NCI-H1105 treated with DMSO at 0.1 percent for 48 hours (cell line): ENCODE data around the gene CCDC136.

ENCODE experiments used
- DNase-seq: peaks from one replicate; lab custom pipeline; 2025; lab: John Stamatoyannopoulos, UW

The CCDC136 gene

DNA sequence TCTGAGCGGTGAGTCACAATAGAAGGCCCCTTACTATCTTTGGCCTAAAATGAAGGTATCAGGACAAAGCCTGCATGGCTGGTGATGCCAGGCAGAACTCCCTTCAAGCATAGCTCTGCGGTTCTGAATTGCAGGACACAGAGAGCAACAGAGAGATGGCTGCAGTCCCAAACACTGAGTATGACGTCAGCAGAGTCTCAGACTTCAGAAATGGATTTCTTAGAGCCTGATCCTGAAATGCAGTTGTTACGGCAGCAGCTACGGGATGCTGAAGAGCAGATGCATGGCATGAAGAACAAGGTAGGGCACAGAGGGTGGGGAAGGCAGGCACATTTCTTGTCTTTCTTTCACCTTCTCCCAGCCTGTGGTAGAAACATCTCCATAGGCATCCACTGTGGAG is 13.5 kb downstream of the CCDC136 start:
- no peak for DNase-seq

DNA sequence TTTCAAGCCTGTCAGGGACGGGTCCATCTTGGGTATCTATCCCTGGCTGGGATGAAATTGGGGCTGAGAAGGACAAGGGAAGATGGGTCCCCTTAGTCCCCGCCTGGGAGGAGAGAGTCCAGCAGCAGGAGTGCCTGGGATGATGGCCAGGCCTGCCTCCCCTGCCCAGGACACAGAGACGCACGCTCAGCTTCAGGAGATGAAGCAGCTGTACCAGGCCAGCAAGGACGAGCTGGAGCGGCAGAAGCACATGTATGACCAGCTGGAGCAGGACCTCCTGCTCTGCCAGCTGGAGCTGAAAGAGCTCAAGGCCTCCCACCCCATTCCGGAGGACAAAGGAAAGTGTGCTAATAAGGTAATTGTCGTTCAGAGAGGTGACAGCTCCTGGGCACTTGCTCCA is 15.4 kb downstream of the CCDC136 start:
- DNase-seq, result no peak

DNA sequence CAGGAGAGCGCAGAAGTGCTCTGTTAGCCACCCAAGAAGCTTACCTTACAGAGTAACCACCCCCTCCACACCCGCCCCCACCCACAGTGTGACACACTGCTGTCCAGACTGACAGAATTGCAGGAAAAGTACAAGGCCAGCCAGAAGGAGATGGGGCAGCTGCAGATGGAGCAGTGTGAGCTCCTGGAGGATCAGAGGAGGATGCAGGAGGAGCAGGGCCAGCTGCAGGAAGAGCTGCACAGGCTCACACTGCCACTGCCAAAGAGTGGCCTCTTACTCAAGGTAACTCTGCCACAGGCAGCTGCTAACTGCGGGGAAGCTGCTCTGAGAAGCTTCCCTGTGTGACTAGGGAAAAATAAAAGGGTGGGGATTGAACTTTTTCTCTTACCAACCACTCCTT is 17.6 kb downstream of the CCDC136 start:
- DNase-seq, result no peak

DNA sequence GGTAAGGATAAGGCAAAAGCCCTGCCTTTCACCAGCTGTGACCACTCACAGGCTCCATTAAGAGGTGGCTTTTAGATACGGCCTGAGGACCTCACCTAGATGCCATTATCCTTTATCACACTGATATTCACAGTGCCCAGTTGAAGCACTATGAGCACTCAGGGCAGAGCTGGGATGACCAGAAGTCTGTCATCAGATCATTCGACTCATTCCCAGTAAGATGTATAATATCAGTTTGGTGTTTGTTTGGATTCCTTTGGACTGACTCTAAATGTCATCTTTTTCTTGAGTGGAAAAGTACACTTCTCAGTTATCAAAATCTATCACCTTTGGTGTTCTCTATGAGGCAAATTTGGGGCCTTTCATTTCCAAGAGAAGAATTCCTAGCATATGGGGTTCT is 18.7 kb downstream of the CCDC136 start:
- DNase-seq, result no peak

DNA sequence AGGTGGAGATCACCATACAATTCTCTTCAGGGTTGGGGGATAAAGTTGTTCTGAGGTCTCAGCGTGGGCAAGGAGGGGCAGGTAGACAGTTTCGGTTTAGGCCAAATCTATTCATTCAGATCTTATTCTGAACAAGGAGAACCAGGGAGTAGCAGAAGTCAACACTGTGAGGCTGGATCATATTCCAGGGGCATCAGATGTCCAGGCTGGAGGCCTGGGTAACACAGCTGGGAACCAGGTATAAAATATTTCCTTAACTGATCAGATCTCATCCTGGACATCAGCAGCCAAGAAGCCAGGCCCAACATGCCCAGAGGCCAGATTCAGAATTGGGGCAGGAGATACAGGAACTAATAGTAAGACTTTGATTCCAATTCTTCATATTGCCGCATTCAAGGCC is 19.2 kb downstream of the CCDC136 start:
- no peak for DNase-seq

DNA sequence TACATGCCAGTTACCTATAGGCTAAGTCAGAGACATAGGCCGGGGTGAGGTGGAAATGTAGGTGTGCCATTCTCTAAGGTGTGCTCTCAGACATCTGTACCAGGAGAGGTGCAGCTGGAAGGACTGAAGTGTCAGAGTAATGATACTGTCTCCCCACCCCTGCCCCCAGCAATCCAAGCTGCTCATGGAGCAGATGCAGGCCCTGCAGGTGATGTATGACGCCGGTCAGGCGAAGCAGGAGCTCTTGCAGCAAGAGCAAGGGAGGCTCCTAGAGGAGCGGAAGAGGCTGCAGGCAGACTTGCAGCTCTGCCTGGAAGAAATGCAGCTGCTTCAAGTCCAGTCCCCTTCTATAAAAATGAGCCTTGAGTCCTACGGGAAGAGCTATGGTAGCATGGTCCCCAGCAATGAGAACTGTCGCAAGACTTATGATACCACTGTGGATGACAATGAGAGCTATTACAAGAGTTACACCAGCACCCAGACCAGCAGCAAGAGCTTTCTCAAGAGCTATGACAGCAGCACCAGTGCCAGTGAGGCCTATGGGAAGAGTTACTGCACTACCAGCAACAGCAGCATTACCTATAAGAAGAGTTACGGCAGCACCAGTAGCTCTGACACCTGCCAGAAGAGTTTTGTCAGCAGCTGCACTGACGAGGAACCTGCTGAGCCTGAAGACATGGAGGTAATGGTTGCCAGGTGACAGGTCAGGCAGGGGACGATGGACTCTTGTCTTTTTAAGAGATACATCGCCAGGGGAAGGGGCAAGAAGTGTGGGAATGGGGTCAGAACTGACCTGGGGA is 20.1 kb downstream of the CCDC136 start:
- no peak for DNase-seq

DNA sequence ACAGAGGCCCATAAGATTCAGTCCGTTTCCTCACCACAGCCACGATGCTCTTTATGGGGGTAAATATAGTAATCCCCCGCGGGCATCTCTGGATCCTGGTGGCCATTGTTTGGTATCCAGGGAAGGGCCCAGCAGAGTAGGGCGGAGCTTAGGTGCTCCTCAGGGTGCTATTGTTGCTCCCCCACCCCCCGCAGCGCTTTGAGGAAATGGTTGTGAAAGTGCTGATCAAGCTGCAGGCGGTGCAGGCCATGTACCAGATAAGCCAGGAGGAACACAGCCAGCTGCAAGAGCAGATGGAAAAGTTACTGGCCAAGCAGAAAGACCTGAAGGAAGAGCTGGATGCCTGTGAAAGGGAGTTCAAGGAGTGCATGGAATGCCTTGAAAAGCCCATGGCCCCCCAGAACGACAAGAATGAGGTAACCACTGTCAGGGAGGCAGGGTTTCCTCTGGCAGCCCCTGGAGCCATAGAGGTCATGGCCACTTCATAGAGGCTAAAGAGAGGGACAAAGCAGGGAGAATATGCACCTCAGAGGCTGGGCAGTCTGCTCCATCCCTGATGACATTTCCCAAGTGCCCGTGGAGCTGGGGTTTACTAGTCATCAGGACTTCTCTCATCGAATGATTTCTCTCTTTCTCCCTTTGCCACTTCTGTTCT is 20.9 kb downstream of the CCDC136 start:
- DNase-seq, result no peak

DNA sequence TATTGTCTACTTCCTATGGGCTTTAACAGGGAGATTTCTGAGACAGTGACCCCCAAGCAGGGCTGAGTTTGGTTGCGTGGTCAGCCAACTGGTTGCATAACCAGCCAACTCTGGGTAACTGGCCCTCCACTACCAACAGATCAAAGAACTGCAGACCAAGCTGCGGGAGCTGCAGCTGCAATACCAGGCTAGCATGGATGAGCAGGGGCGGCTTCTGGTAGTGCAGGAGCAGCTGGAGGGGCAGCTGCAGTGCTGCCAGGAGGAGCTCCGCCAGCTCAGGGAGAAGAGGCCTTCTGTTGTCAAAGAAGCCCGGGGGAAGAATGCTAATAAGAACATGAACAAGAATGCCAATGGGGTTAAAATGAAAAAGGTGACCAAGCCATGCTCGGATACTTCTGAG is 22.7 kb downstream of the CCDC136 start:
- no peak for DNase-seq

DNA sequence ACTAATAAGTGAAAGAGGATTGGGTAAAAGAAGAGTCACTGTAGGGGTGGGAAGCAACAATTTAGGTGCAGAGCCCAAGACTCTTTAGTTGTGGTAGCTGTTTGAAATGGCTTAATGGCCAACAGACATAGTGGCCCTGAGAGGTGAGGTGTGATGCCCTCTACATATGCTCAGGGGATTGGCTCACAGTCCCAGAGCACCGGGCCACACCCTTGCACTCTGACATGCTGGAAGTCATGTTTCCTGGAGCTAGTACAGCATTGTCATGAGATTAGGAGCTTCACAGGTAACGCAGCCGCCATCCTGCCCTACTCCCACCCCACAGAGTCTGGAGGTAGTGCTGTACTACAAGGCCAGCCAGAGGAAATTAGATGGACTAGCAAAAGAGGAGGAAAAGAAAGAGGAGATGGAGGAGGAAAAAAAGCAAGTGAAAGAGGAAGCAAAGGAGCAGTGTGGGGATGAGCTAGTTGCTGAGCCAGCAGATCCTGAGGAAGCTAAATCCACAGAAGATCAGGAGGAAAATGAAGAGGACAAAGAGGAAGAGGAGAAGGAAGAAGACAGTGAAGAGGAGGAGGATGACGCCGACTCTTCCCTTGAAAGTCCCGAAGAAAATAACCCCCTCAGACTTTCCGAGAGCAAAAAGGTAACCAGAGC is 23.6 kb downstream of the CCDC136 start:
- DNase-seq, result no peak

DNA sequence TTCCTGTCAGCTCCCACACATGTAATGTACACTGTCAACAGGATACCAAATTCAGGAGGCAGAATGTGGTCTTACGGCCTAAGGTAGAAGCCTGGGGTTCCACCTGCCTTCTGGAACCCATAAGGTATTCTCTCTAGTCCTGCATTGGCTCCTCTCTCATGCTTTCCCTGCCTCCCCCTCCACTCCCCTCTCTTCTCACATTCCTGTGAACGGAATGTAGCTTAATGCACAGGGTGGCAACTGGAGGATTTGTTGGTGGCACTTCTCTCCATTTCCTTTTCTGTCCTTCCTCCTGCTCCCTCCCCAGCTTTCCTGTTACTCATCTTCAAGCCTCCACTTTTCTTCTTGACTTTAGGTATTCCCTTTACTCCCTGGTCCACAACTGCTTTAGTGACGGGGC is 26.9 kb downstream of the CCDC136 start:
- DNase-seq, result no peak

DNA sequence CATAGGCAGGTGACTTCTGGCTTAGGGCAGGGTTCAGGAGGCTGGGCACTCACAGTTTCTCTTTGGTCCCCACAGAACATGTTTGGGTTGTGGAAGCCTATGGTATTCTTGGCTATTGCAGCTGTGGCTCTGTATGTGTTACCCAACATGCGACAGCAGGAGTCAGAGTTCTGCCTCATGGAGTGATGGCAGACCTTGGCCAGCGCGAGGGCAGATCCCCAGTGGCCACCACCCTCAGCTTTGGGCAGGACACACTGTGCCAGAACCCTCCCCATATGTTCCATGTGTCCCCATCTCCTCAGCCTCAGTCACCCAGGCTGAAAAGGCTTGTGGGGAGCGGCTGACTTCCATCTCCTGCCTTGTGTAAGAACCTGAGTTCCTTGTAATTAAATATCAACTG is 30.0 kb downstream of the CCDC136 start:
- DNase-seq, result no peak

DNA sequence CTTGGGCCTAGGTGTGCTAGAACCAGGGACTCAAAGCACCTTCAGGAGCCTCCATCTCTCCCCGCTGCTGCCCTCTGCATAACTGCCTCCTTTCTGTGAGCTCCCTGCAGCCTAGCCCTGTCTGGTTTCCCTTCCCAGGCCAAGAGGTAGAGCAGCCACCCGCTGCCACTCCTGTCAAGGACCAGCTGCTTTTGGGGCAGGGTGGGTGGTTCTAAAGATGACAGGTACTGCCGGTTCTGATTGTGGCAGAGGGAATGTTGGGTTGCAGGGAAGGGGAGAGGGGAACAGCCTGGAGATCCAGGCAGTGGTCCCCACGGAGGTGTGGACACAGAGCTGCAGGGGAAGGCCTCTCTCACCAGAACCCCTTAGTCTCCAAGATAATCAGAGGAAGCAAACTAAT is 34.7 kb downstream of the CCDC136 start:
- no peak for DNase-seq

DNA sequence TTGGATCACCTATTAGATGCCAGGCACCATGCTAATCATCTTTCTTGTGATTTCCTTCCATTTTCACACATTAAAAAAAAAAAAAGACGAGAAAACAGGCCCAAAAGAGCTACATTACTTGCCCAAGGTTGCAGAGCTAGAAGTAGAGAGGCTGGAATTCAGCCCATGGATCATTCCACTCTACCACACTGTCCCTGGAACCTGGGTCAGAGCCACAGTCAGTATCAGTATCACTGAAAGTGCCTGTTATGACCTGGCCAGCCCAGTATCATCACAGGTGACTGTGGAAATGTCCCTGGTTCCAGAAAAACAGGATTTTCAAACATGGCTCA is 35.1 kb downstream of the CCDC136 start:
- no peak for DNase-seq

DNA sequence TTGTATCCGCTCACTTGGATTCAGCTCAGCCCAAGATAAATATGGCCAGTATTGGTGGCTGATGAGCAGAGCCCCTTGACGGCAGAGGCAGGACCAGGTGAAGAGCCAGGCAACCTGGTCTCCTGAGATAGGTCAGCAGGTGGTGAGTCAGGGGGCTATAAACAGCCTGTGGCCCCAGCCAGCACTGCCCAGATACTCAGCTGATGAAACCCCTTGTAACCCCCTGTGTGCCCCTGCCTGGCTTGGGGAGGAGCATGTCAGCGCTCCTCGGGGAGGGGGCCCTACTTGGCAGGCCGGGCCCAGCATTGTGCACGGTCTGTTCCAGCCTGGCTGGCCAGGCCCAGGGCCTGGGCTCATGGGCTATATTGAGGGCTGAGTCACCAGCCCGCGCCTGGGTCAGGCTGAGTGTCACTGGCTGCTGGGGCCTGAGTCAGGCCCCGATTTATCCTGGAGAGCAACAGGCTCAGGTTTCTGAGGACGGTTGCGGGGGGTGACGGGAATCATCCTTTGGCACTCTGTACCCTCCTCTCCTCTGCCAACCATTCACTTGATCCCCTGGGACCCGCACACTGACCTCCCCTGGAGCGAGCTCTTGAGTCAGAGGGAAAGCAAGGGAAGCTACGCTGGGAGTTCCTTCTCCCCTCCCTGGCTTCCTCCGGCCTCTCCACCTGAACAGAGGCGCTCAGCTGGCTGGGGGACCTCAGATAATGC is 35.6 kb downstream of the CCDC136 start:
- no peak for DNase-seq

DNA sequence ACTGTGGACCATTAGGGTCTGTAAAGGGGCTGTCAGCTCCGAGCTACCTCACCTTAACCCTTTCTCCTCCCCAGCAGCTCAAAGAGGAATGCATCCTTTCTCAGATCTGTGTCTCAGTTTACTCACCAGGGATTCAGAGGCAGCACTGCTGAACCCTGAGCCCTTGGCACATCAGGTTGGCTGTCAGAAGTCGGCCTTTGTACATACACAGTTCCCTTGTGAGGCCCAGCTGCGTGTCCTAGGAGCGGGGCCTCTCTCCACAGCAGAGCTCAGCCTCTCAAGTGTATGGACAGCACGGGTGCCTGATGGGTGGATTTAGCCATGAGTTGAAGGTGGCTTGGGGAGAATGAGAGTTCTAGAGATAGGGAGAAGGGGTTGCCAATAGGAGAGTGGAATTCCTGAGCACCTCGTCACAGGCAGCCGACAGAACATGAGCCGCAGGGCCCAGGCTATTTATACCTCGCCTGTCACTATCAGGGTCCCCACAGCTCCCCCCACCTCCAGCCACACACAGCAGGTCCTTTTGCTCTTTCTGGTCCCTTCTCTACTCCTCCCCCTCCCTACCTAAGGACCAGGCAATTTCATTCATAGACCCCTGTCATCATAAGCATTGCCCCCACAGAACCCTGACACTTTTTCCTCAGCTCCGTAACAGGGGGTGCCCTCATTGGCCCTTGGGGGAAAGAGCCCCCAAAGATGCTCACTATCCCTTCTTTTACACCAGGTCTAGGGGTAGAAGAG is 36.4 kb downstream of the CCDC136 start:
- no peak for DNase-seq

DNA sequence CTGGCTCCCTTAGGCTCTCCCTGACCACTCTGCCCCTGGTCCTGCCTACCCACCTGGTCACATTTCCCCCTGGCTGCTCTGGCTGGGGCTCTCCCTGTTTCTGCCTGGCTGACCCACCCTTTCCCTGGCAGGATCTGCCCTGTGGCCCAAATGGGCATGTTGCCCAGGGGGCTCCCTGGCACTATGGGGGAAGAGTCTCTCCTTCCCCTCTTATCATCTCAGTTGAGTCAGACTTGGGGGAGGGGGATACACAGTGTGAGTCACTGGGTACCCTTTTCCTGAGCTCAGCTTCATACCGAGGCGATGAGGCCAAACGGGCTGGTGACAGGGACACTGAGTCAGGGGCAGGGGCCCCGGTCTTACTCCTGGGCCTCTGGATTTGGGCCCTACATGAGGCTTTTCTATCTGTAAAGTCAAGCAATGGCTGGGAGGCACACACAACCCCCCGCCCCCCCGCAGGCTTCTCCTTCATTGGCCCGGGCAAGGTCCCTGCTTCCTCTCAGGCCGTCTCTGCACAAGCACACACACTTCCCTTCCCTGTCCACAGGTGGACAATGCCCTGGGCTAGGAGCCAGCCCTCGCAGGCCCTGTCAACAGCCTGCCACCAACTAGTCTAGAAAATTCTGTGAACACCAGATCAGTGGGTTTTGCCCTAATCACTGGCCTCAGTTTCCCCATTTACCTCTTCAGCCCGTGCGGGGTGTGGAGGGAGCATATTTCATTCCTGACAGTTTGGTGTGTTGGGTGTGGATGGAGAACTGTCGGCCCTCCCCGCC is 37.8 kb downstream of the CCDC136 start:
- no peak for DNase-seq

DNA sequence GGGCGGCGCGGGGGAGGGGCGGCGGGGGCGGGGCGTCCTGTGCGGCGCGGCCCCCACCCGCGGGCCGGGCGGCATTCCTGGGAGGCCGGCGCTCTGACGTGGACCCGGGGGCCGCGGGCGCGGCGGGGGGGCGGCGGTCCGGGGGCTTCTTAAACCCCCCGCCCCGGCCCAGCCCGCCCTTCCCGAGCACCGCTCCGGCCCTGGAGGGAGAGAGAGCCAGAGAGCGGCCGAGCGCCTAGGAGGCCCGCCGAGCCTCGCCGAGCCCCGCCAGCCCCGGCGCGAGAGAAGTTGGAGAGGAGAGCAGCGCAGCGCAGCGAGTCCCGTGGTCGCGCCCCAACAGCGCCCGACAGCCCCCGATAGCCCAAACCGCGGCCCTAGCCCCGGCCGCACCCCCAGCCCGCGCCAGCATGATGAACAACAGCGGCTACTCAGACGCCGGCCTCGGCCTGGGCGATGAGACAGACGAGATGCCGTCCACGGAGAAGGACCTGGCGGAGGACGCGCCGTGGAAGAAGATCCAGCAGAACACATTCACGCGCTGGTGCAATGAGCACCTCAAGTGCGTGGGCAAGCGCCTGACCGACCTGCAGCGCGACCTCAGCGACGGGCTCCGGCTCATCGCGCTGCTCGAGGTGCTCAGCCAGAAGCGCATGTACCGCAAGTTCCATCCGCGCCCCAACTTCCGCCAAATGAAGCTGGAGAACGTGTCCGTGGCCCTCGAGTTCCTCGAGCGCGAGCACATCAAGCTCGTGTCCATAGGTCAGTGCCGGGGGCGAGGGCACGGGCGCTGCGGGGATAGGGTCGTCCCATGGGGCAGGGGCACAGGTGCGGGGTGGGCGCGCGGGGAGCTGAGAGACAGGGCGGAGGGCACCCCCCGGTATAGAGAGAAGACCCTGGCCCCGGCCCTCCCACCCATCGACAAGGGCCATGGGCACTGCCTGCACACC is 38.7 kb downstream of the CCDC136 start, which contains the start of gene FLNC:
TSS of gene FLNC (plus strand) at position 176 of the 947 bp plus-strand sequence. CDS start at position 408, 232 bp downstream.
- peak; percentile 5 for DNase-seq

DNA sequence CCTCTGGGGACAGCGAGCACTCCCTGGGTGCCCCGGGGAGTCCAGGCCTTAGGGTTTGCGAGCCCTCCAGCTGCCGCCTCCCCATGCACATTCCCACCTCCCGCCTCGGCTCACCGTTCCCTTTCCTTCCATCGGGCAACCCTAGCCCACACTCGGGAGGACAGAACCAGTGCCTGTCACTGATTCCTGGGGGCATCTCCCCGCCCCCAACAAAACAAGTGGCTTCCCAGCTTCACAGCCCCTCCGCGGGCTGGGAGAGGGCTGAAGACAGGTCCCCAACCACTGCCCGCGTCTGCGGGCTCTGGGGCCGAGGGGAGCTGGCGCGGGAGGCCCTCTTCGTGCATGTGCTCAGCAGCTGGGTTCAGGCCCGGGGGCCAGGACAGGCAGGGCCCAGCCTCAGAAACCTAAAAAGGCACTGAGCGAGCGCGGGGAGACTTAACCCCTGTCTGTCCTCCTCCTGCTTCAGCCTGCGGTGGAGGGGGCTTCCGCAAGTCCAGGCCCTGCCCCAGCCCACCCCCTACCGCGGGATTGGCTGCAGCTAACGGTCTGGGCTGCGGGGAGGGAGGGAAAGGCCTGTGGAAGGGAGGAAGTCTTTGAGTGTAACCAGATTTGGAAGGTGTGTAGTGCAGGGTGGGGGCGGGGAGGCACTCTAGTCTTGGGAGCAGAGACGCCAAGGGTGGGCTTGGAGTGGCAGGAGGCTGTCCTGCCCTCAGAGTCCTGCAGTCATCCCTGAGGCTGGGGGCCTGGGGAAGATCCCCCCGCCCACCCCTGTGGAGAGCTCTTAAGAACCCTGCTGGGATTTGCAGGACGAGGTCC is 39.6 kb downstream of the CCDC136 start:
- DNase-seq, result no peak
